Measurements from ENCODE around the gene CELF1. TPM values are rescaled to one million over a fixed set of nuclear protein-coding genes. Genes with fewer than 3 reads are reported as not detected.

Gene CELF1
- polyA plus RNA-seq, 1 donor from 2014 or later, result 209 TPM

GRCh38 chr11:47431356-47432083, 121.4 kb downstream of the CELF1 start:
- H3K36me3 ChIP-seq (ENCODE audit: insufficient read depth, low read length), result no peaks in the 10 kb centered on the region

GRCh38 chr11:47430524-47430923, 122.4 kb downstream of the CELF1 start:
- Histone ChIP-seq H4K20me1 (ENCODE audit: insufficient read depth) (no peaks in the 10 kb centered on the region), H3K79me2 (replicated peaks; ENCODE audit: insufficient read depth, low read length) (peaks cover 5% of the 10 kb centered on the region), H3F3A (ENCODE audit: insufficient read depth, low read length, poor library complexity, severe bottlenecking) (no peaks in the 10 kb centered on the region), H3K36me3 (ENCODE audit: insufficient read depth, low read length) (no peaks in the 10 kb centered on the region), H3K9ac (ENCODE audit: low read length) (no peak overlapping the region), H3K4me2 (ENCODE audit: low read length) (no peak overlapping the region), H3K4me3 (ENCODE audit: low read length) (no peak overlapping the region), H3K9me2 (ENCODE audit: insufficient read depth, low read length) (no peaks in the 10 kb centered on the region), H3K27me3 (ENCODE audit: insufficient read depth, low read depth, low read length) (no peaks in the 10 kb centered on the region), H3K27ac (ENCODE audit: low read length) (no peak overlapping the region), H2AFZ (ENCODE audit: low read depth, low read length) (no peak overlapping the region), H3K9me3 (ENCODE audit: low read length) (no peaks in the 10 kb centered on the region)
- TF ChIP-seq EP300 (conservative IDR thresholded peaks at IDR 0.05; ENCODE audit: poor library complexity, severe bottlenecking), result no peak
- TF ChIP-seq CTCF (IDR thresholded peaks at IDR 0.05; ENCODE audit: poor library complexity, severe bottlenecking), result no peak
- no peak for TF ChIP-seq EZH2 (IDR thresholded peaks at IDR 0.05; ENCODE audit: borderline replicate concordance, insufficient read depth, low read length, poor library complexity, severe bottlenecking)
- no peak for TF ChIP-seq REST (IDR thresholded peaks at IDR 0.05; ENCODE audit: borderline replicate concordance)
- TF ChIP-seq SMC3 (conservative IDR thresholded peaks at IDR 0.05; ENCODE audit: poor library complexity), result no peak
- no peak for TF ChIP-seq RAD21 (conservative IDR thresholded peaks at IDR 0.05)
- no peak for TF ChIP-seq MXI1 (conservative IDR thresholded peaks at IDR 0.05; ENCODE audit: poor library complexity, severe bottlenecking)
- TF ChIP-seq TAF1 (IDR thresholded peaks at IDR 0.05; ENCODE audit: low read depth), result no peak
- no peak for TF ChIP-seq POLR2AphosphoS5 (IDR thresholded peaks at IDR 0.05)

More at GRCh38 chr11:47431356-47432083, 121.4 kb downstream of the CELF1 start:
- no peak overlapping the region for H2AFZ ChIP-seq (ENCODE audit: low read depth, low read length)
- no peak overlapping the region for H3K27ac ChIP-seq (ENCODE audit: low read length)
- no peaks in the 10 kb centered on the region for H3K79me2 ChIP-seq (replicated peaks; ENCODE audit: insufficient read depth, low read length)
- H3F3A ChIP-seq (ENCODE audit: insufficient read depth, low read length, poor library complexity, severe bottlenecking), result no peaks in the 10 kb centered on the region
- no peak overlapping the region for H3K4me2 ChIP-seq (ENCODE audit: low read length)
- H3K9me3 ChIP-seq (ENCODE audit: low read length), result no peaks in the 10 kb centered on the region
- no peak overlapping the region for H3K4me3 ChIP-seq (ENCODE audit: low read length)
- TF ChIP-seq RAD21 (conservative IDR thresholded peaks at IDR 0.05), result no peak
- TF ChIP-seq TAF1 (IDR thresholded peaks at IDR 0.05; ENCODE audit: low read depth), result no peak
- TF ChIP-seq REST (IDR thresholded peaks at IDR 0.05; ENCODE audit: borderline replicate concordance), result no peak
- no peak for TF ChIP-seq MXI1 (conservative IDR thresholded peaks at IDR 0.05; ENCODE audit: poor library complexity, severe bottlenecking)
- no peak for TF ChIP-seq EP300 (conservative IDR thresholded peaks at IDR 0.05; ENCODE audit: poor library complexity, severe bottlenecking)
- no peak for TF ChIP-seq EZH2 (IDR thresholded peaks at IDR 0.05; ENCODE audit: borderline replicate concordance, insufficient read depth, low read length, poor library complexity, severe bottlenecking)
- H4K20me1 ChIP-seq (ENCODE audit: insufficient read depth), result no peaks in the 10 kb centered on the region
- H3K9me2 ChIP-seq (ENCODE audit: insufficient read depth, low read length), result no peaks in the 10 kb centered on the region
- no peaks in the 10 kb centered on the region for H3K27me3 ChIP-seq (ENCODE audit: insufficient read depth, low read depth, low read length)
- H3K9ac ChIP-seq (ENCODE audit: low read length), result no peak overlapping the region

Data from neural cell (in vitro differentiated cells).